Measurements from ENCODE around the gene CD44.
A peak's percentile ranks its signal among the peaks of the same experiment; 100 is the strongest.

CD44 gene

DNA sequence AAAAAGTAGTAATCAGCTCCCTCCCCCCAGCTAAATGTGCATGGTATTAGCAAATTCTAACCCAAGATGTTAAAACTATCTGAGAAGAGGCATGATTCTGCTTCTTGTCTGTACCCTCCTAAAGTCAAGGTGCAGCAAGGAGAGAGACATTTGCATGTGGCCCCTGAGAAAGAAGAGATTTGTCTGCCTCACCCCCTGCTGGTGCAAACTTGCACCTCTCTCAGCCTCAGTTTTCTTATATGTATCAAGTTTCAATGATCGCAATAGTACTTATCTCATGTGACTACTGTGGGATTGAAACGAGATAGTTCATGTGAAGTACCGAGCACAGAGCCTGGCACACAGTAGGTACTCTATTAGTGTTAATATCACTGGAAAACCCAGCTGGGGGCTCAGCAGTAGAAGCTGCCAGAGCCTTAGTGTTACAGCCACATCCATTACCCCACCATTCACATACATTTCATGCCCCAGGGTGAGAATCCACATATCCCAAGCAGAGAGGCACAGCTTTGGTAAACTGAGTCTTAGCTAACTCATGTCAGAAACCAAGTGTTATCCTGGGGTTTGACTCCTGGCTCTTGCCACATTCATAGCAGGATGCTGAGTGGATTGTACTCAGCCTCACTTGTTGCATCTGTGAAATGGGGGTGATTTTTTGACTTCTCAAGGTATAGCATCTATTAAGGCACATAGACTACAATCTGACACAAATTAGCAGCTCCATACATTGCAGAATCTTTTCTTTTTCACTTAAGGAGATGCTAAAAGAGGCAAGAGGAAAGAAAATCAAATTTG is 24.9 kb downstream of the CD44 start:
- DNase-seq (ENCODE audit: low read depth) = no peak

DNA sequence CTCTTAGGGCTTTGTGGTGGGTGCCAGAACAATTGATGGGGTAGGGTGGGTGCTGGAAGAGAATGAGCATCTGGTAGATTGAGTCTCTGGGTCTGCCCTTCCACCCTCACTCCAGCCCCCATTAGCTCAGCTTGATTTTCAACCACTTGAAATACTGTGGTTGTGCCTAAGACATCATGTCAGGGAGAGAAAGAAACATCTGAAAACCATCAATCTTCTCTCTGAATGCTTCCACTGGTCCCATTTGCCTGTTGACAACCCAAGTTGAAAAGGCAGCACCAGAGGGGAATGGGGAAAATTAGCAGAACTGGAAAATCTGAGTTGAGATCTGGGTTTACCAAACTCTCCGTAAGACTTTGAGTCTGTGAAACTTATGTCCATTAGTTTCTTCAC is 26.1 kb downstream of the CD44 start:
- H3K4me3 ChIP-seq (ENCODE audit: low read length) = no peak overlapping the region
- TF ChIP-seq, protein P1, sequence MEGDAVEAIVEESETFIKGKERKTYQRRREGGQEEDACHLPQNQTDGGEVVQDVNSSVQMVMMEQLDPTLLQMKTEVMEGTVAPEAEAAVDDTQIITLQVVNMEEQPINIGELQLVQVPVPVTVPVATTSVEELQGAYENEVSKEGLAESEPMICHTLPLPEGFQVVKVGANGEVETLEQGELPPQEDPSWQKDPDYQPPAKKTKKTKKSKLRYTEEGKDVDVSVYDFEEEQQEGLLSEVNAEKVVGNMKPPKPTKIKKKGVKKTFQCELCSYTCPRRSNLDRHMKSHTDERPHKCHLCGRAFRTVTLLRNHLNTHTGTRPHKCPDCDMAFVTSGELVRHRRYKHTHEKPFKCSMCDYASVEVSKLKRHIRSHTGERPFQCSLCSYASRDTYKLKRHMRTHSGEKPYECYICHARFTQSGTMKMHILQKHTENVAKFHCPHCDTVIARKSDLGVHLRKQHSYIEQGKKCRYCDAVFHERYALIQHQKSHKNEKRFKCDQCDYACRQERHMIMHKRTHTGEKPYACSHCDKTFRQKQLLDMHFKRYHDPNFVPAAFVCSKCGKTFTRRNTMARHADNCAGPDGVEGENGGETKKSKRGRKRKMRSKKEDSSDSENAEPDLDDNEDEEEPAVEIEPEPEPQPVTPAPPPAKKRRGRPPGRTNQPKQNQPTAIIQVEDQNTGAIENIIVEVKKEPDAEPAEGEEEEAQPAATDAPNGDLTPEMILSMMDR (IDR thresholded peaks at IDR 0.05; ENCODE audit: insufficient read depth, low read depth, low read length, missing control alignments) = no peak
- no peak for DNase-seq (ENCODE audit: low read depth)

More for the DNA sequence above, 24.9 kb downstream of the CD44 start:
- H3K4me3 ChIP-seq (ENCODE audit: low read length) = no peak overlapping the region
- TF ChIP-seq, protein P1 (IDR thresholded peaks at IDR 0.05; ENCODE audit: insufficient read depth, low read depth, low read length, missing control alignments) = no peak

DNA sequence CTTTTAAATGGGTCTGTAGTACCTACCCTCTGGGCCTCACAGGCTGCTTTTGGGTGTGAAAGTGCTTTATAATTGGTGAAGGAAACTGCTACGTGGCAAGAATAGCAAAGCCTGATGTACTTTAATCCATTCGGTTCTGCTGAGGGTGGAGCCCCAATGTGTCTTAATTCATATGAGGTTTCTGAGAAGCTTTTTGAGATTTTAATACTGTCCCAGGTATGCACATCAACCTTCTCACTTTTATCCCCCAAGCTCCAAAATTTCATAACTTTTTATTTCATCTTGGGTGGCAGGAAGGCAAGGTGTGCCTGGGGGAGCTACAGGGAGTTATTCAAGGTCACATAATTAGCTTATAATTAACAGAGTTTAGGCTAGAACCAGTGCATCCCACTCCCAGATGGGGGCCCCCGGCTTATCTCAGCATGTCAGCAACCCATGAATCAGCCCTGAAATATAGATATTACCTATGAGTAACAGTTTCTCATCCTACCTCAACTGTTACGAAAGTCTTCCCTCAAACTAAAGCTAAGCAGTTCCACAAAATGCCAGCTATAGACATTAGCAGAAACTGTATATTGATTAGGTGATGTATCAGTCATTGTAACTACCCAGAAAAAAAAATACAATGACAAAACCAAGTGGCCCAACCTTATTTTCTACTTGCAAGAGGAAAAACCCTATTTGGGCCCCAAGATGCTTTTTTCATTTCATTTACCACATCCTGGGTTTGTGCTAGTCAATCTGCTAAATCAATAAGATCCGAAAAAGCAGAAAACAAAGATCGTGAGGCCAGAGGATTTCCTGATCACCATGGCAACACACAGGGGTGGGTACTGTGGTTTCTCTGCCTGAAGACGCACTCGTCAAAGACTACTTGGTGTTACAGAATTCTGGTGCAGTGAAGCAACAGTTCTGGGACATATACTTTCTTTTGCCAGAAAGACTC is 26.7 kb downstream of the CD44 start:
- no peak overlapping the region for H3K4me3 ChIP-seq (ENCODE audit: low read length)
- TF ChIP-seq, protein P1 (IDR thresholded peaks at IDR 0.05; ENCODE audit: insufficient read depth, low read depth, low read length, missing control alignments) = no peak
- DNase-seq (ENCODE audit: low read depth) = peak; percentile 75

DNA sequence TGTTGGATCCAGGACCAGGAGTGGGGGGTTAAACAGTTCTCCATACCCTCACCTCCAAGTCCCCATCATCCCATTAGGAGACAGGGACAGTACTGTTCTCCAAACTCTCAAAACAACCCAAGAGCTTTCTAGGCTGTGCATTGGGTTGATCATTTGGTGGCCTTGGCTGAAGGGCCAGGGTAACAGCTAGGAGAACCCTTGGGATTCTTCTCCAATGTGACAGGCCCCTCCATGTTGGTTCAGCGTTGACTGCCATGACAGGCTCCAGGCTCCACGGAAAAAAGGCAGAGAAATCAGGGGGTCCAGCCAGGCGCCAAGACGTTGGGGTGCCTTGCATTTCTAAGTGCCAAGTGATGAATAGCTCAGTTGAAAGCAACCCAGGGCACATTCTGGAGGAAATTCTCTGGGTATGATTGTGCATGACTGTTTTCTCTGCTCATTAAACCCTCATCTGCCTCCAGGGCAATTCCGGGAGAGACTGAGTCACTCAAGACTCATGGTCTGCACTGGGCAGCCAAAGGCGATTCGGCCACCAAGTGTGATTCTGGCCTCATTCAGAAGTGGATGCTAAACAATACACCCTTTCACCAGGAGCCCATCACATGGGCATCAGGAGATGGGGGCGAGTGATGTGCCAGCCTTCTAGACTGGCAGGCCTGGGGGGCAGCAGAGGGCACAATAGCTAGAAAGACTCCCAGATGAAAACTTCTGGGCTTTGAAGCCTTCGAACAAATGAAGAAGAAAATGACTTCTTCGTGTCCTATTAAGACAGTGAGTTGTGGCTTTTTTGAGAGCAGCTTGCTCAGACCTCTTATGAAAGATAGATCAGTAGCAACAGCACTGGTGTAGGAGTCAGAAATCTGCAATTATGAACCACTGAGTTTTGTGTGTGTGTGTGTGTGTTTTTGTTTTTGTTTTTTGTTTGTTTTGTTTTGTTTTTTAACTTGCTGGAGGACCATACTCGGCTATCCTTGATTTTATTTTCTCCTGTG is 27.7 kb downstream of the CD44 start:
- no peak overlapping the region for H3K4me3 ChIP-seq (ENCODE audit: low read length)
- peak; percentile 98 for DNase-seq (ENCODE audit: low read depth)
- TF ChIP-seq, protein P1 (IDR thresholded peaks at IDR 0.05; ENCODE audit: insufficient read depth, low read depth, low read length, missing control alignments) = no peak

DNA sequence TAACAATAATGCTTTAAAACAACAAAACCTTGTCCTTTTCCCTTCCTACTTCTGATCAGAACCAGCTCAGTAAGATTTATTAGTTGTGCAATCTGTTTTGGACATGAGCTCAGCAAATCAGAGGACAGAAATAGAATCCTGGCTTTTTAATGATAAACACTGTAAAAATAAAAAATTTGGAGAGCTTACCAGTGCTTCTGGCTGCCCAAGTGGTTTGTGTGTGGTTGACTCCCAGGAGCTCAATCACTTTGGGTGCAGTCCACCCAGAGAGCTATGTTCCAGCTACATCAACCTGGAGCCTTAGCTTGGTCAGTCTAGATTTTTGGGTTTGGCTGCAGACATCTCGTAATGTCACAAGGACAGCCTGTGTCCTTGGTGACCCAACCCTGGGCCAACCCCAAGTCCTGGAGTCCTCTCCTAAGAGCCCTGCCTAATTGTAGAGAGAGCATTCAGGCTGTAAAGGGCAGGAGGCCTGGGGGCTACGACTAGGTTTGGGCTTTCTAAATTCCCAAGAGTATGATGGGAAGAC is 28.5 kb downstream of the CD44 start:
- DNase-seq (ENCODE audit: low read depth) = no peak
- TF ChIP-seq, protein P1 (IDR thresholded peaks at IDR 0.05; ENCODE audit: insufficient read depth, low read depth, low read length, missing control alignments) = no peak
- H3K4me3 ChIP-seq (ENCODE audit: low read length) = no peak overlapping the region

DNA sequence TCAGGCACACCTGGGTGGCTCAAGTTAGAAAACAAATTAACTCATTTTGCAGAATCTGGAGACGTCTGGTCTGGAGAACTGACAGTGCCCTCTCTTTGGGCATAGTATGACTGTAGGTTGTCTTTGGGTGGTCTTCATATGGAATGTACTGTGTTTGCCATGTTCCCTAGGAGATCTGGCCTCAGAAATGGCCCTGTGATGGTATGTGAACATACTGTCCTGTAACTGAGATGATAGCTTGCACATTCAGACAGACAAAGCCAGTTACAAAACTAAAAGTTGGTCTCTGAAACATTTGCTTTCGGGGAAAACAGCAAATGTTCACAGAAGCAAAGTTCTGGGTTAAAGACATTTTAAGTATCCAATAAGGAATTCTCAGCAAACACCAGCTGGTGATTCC is 29.7 kb downstream of the CD44 start:
- DNase-seq (ENCODE audit: low read depth) = no peak
- TF ChIP-seq, protein P1 (IDR thresholded peaks at IDR 0.05; ENCODE audit: insufficient read depth, low read depth, low read length, missing control alignments) = no peak
- no peak overlapping the region for H3K4me3 ChIP-seq (ENCODE audit: low read length)

Data from epithelial cell of esophagus (primary cell).